Stomach (tissue), 4 donors: ENCODE results near the gene SF3A1.
A peak's percentile ranks its signal among the peaks of the same experiment; 100 is the strongest.

Experiments
- CTCF ChIP-seq, 7 experiments: fragments of 450-650 bp in 4 of 7; fragments of 200-600 bp in 3 of 7; sonication (generic) in 3 of 7; IDR thresholded peaks; one replicate each; pipeline ENCODE4 v1.5.1; 2016 to 2019; ENCODE audit warnings: antibody characterized with exemption in 7 of 7, control low read depth in 2 of 7, mild to moderate bottlenecking in 1 of 7
- EP300 ChIP-seq: sonication (generic); formaldehyde crosslinking; IDR thresholded peaks from one replicate; pipeline ENCODE4 v1.6.1; 2017; ENCODE audit warnings: antibody characterized with exemption
- POLR2A ChIP-seq, 4 donors: fragments of 450-650 bp; IDR thresholded peaks; one replicate each; pipeline ENCODE4 v1.6.1; 2016; ENCODE audit warnings: antibody characterized with exemption in 4 of 4, control low read depth in 2 of 4, mild to moderate bottlenecking in 1 of 4, moderate library complexity in 1 of 4
- POLR2AphosphoS5 ChIP-seq, 3 donors: sonication (generic); formaldehyde crosslinking; IDR thresholded peaks; one replicate each; pipeline ENCODE4 v1.6.1; 2016; ENCODE audit warnings: antibody characterized with exemption in 3 of 3

- no peak for TF ChIP-seq POLR2A (IDR thresholded peaks at IDR 0.05)
- peak in 1 of 7 experiments; percentile 35 for TF ChIP-seq CTCF (IDR thresholded peaks at IDR 0.05)
- TF ChIP-seq POLR2AphosphoS5 (IDR thresholded peaks at IDR 0.05) = no peak
- TF ChIP-seq EP300 = no peak
Observed at GRCh38 chr22:30327864-30328345, 28.8 kb downstream of the SF3A1 start.
